NCI-H1417 (cell line): ENCODE results near the gene CARF.

Experiments
- DNase-seq, 3 experiments: peaks; one replicate each; lab custom pipeline; 2025; lab: John Stamatoyannopoulos, UW

CARF gene

GRCh38 chr2:203018181-203018580, 106.1 kb downstream of the CARF start:
- DNase-seq = no peak

- no peak for DNase-seq
Measured at GRCh38 chr2:203019142-203019541, 107.1 kb downstream of the CARF start.

GRCh38 chr2:203021991-203022390, 109.9 kb downstream of the CARF start:
- DNase-seq = no peak

GRCh38 chr2:203022751-203023150, 110.7 kb downstream of the CARF start:
- no peak for DNase-seq

GRCh38 chr2:203025592-203025991, 113.5 kb downstream of the CARF start:
- DNase-seq = no peak

GRCh38 chr2:203030545-203030944, 118.5 kb downstream of the CARF start:
- DNase-seq = no peak

- DNase-seq = no peak
Measured at GRCh38 chr2:203030991-203031390, 118.9 kb downstream of the CARF start.

GRCh38 chr2:203033395-203033794, 121.3 kb downstream of the CARF start:
- no peak for DNase-seq

GRCh38 chr2:203035879-203036470, 123.9 kb downstream of the CARF start:
- no peak for DNase-seq
